HepG2 (cell line): ENCODE data around the gene HLF. TPM values are rescaled to one million over a fixed set of nuclear protein-coding genes. Genes with fewer than 3 reads are reported as not detected.

Experiments used
- ELK4 ChIP-seq: sonication (generic); formaldehyde crosslinking; IDR thresholded peaks from 2 replicates; pipeline ENCODE4 v1.9.0; 2021; ENCODE audit warnings: missing genetic modification reagents, borderline replicate concordance
- RERE ChIP-seq: IDR thresholded peaks from 2 replicates; pipeline ENCODE4 v1.6.1; 2016; ENCODE audit warnings: low read depth, missing genetic modification reagents, missing compliant biosample characterization
- SMC3 ChIP-seq: IDR thresholded peaks from 2 replicates; pipeline ENCODE4 v1.6.1; 2011; ENCODE audit warnings: low read length, improper control_type of control experiment
- THAP11 ChIP-seq: IDR thresholded peaks from 2 replicates; pipeline ENCODE4 v1.6.1; 2016; ENCODE audit warnings: missing biosample characterization, missing genetic modification reagents
- USF2 ChIP-seq, 2 experiments: sonication (generic) in 1 of 2; formaldehyde crosslinking in 1 of 2; IDR thresholded peaks; 2 replicates each; pipeline versions ENCODE4 v1.5.1 to v1.6.1; 2011 to 2020; ENCODE audit warnings: borderline replicate concordance in 1 of 2, low read depth in 1 of 2, low read length in 1 of 2, mild to moderate bottlenecking in 1 of 2, missing genetic modification reagents in 1 of 2, moderate library complexity in 1 of 2
- ZNF646 ChIP-seq: sonication (generic); formaldehyde crosslinking; IDR thresholded peaks from 2 replicates; pipeline ENCODE4 v1.9.0; 2021; ENCODE audit warnings: mild to moderate bottlenecking, missing genetic modification reagents
- ZNF703 ChIP-seq: sonication (generic); formaldehyde crosslinking; IDR thresholded peaks from 2 replicates; pipeline ENCODE4 v1.5.1; 2020; ENCODE audit warnings: missing genetic modification reagents, mild to moderate bottlenecking, moderate library complexity, borderline replicate concordance
- polyA plus RNA-seq, 8 experiments: library from polyadenylated mRNA; depleted of rRNA in 3 of 8; stranded (reverse) in 7 of 8; unstranded in 1 of 8; fragments of >200 nt; fragmentation: Illumina TruSeq in 4 of 8; extraction: Trizol in 4 of 8; gene quantifications; 2 replicates each; pipeline versions ENCODE4 v1.2.1 to v1.2.3, GENCODE V29; 2011 to 2016; ENCODE audit warnings: low read depth in 4 of 8, missing spikeins in 1 of 8, mixed read lengths in 1 of 8; ENCODE audit not compliant: insufficient read depth in 1 of 8
- total RNA-seq, 5 experiments: library from RNA; depleted of rRNA; stranded (reverse); fragments of >200 nt; fragmentation: Illumina TruSeq; extraction: Trizol; gene quantifications; 2 replicates each; pipeline ENCODE4 v1.2.3, GENCODE V29; 2016; ENCODE audit warnings: low read depth in 1 of 5

HLF gene
- total and polyA plus RNA-seq, 2 of the 13 experiments (the other 11 are each of a cell fraction or from before 2014, with no cell fraction given): 202 to 346 TPM

- TF ChIP-seq USF2 (IDR thresholded peaks at IDR 0.05; ENCODE audit: low read depth, low read length) (no peak), USF2 (CRISPR knock-in tag; IDR thresholded peaks at IDR 0.05; ENCODE audit: borderline replicate concordance) (no peak), RERE (CRISPR knock-in tag) (no peak), SMC3 (no peak), ZNF646 (CRISPR knock-in tag) (no peak), THAP11 (0 out of 2 replicates have a peak, but pooled peaks have one; percentile 10), ZNF703 (CRISPR knock-in tag) (no peak), ELK4 (CRISPR knock-in tag) (no peak)
Observed at GRCh38 chr17:55292094-55292493, 27.3 kb downstream of the HLF start (continued).
